Tibial nerve (tissue), 4 donors: ENCODE measurements around the gene CARD11.

Experiments
- CTCF ChIP-seq, 5 experiments: fragments of 200-600 bp in 3 of 5; fragments of 450-650 bp in 2 of 5; sonication (generic) in 3 of 5; IDR thresholded peaks; one replicate each; pipeline ENCODE4 v1.5.1; 2016 to 2019; ENCODE audit warnings: antibody characterized with exemption in 5 of 5, mild to moderate bottlenecking in 3 of 5, moderate library complexity in 2 of 5
- EP300 ChIP-seq, 2 donors: sonication (generic); formaldehyde crosslinking; IDR thresholded peaks; one replicate each; pipeline ENCODE4 v1.6.1; 2017; ENCODE audit warnings: antibody characterized with exemption in 2 of 2, mild to moderate bottlenecking in 1 of 2
- POLR2A ChIP-seq, 2 donors: fragments of 450-650 bp; IDR thresholded peaks; one replicate each; pipeline ENCODE4 v1.6.1; 2017; ENCODE audit warnings: antibody characterized with exemption in 2 of 2, mild to moderate bottlenecking in 2 of 2, moderate library complexity in 2 of 2

- TF ChIP-seq CTCF (IDR thresholded peaks at IDR 0.05), result no peak
- no peak for TF ChIP-seq POLR2A (IDR thresholded peaks at IDR 0.05)
- TF ChIP-seq EP300 (IDR thresholded peaks at IDR 0.05), result no peak
Measured at GRCh38 chr7:3002631-3003030, 41.0 kb downstream of the CARD11 start.
